Measurements from ENCODE around the gene PPP1R16B.
"Not testable (repeated sequence)": the region's sequence is repeated elsewhere in the genome, so short reads cannot be mapped to it uniquely, and the experiment has no call there.

PPP1R16B gene

DNA sequence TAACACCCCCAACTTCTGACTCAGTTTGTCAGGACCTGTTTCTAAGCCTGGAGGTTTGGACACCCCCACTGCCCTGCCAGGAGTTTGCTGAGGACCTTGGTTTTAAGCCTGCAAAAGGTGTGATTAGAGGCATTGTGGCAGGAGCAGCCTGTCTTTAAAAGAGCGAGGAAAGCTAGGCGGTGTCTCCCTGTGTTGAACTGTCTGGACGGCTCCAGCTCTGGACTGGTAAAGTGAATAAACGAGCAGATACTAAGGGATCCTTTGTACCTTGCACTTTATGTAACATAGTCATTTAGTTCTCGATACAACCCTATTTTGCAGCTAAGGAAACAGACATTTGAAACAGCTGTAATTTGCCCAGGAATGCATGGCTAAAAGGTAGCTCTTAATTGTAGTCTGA, 135.1 kb downstream of the PPP1R16B start:
- no peak for DNase-seq

DNA sequence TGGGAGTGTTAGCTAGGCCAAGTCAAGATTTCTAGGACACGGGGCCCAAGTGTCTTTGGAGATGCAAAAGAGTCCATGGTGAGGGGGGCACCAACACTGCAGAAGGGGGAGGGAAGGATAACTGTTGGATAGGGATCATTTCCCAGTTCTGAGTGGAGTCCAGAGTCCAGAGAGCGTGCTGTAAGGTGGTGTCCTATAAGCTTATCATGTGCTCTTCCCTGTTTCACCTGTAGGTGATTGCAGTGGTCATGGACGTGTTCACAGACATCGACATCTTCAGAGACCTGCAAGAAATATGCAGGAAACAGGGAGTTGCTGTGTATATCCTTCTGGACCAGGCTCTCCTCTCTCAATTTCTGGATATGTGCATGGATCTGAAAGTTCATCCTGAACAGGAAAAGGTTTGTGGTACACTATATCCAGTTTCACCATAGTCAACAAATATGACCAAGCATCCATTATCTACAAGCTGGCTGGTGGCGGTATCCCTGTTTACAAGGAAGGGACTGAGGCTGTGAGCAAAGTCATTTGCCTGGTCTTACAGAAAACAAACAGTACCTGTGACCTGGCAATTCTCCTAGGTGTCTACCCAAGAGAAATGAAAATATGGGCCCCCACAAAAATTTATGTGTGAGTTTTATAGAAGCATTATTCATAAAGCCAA, 136.4 kb downstream of the PPP1R16B start:
- no peak for DNase-seq

DNA sequence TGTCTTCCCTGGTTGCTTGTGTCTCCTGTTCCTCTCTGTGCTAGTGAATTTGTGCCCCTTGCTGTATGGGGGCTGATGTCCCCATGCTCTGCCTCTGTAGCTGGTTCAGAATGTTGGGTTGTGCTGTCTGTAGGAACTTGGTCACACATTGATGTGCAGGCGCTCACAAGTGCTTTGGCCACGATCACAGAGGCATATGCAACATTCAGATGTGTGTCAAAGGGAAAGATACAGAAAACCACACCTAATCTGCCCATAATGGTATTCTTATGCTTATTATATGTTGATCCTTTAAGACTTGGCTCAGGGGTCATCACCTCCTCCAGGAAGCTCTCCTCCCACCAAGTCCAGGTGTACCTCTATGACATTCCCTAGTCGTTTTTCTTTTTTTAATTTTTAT, 139.5 kb downstream of the PPP1R16B start:
- DNase-seq = no peak

DNA sequence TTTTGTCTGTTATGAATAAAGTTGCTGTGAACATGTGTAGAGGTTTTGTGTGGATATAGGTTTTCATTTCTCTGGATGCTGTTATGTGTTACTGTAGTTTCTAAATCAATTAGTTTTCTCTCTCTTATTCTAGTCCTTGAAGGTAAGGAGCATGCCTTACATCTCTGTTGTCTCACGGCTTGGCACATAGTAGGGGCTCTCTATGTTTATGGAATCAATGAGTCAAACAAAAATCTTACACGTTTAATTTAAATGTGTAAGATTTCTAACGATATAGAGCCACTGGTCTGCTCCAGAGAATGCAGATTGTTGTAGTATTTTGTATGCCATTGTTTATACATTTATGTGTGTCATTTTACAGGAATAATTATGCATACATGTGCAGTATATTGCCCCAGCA, 141.3 kb downstream of the PPP1R16B start:
- no peak for DNase-seq

DNA sequence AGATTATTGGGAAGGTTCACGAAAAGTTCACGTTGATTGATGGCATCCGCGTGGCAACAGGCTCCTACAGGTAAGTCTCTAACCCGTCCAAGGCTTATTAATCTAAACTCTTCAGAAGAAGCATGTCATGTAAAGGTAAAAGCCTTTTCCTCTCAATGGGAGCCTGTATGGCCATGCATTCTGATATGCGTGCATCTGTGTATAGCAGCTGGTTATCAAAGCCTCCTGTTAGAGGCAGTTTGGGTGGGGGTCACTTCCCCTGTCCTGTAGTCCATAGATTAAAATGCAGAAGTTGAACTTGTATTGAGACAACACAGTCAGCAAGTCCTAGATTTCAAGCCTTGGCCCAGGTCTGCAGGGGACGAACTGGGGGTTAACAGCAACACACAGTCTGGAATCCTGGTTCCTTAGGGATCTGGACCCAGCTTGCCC, 142.4 kb downstream of the PPP1R16B start:
- DNase-seq = no peak

DNA sequence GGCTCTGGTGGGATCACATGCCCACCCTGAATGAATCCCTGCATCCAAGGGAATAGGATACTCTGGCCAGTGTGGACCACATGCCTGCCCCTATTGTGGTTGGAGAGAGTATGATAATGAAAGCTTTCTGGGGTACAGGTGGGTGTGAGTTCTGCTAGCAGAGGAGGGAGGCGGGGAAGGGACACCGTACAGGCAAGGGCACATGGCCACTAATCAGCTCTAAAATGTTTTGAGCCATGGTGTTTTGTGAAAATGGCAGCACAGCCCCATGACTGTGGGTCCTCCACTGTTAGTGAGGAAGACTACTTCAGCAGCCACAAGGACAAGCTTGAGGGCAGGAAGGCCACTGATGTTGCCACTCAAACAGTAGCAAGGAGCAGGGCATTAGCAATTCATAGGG, 144.8 kb downstream of the PPP1R16B start:
- no peak for DNase-seq

DNA sequence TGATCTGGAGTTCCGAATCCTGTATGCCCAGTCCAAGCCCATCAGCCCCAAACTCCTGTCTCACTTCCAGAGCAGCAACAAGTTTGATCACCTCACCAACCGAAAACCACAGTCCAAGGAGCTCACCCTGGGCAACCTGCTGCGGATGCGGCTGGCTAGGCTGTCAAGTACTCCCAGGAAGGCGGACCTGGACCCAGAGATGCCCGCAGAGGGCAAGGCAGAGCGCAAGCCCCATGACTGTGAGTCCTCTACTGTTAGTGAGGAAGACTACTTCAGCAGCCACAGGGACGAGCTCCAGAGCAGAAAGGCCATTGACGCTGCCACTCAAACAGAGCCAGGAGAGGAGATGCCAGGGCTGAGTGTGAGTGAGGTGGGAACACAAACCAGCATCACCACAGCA, 146.1 kb downstream of the PPP1R16B start:
- no peak for DNase-seq

DNA sequence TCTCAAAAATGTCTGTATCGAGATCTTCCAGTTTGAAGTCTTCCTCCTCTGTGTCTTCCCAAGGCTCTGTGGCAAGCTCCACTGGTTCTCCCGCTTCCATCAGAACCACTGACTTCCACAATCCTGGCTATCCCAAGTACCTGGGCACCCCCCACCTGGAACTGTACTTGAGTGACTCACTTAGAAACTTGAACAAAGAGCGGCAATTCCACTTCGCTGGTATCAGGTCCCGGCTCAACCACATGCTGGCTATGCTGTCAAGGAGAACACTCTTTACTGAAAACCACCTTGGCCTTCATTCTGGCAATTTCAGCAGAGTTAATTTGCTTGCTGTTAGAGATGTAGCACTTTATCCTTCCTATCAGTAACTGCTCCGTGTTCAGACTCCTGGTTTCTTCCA, 146.7 kb downstream of the PPP1R16B start:
- DNase-seq = no peak

DNA sequence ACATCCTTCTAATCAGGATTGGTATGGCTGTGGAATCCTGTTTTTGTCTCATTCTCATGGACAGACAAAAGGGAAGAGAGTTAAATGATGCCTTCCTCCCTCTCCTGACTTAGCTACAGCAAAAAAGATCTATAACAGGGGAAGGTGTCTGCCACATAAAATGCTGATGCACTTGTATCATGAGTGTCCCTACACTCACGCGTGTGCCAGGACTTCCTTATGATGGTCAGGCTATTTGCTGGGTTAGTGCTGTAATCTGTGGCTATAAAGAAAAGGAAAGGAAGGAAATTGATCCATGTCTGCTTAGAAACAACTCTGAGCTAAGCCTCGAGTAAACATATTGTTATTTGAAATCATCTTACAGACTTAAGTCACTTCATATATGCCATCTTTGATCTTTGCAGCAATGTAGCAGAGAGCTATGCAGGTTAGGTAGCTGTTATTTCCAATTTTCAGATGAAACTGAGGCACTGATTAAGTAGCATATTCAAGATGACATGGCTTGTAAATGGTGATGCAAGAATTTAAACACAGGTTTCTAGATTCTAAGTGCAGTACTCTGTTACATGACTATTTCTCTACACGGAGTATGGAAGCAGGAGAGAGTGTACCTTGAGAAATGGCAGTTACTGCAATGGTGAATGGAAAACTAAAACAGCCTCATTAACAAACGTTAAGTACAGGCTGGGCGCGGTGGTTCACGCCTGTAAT, 148.3 kb downstream of the PPP1R16B start:
- DNase-seq = no peak

DNA sequence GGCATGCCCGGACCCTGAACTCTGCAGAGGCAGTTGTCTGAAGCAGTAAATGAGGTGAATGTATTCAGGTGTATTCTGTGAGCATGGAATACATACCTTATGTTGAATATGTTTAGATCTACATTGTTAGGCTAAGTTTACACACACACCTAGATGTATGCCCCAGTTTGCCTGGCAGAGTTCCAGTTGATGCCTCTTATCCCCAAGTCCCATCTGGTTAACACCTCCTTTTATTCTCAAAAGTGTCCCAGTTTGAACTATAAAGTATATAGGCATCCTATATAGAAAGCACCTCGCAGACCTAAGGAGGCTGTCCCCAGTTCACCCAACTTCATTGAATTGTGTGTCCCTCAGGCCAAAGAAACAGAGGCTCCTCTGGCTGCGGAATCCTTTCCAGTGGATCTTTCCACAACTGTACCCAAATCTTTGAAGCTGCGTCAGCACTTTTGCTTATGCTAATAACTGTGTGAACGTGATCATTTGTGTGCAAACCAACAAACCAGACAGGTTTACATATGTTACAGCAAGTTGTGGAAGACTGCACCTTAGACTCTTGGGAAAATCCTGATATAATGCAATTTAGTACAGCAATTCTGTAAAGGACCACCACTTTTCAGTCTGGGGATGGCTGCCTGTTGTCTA, 151.9 kb downstream of the PPP1R16B start:
- DNase-seq = no peak

DNA sequence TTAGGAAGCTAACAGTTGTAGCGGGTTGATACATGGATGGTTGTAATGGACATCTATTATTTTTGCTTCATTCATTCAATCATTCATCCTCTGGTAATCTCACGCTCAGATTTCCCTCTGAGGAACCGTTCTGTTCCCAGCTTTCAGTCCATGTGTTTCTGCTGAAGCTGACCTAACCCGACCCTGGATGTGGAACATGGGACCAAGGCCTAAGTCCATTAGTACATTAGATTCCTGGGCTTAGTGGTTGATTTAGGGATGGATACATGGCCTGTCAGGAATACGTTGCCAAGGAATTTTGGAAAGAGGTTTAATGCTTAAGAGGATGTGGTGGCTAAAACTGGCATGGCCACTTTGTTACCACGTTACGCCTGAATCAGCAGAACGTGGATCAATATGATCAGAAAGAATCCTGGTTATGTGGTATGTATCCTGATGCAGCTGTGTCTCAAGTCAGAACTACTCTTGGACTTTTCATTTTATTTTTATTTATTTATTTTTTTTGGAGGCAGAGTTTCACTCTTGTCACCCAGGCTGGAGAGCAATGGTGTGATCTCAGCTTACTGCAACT, 152.5 kb downstream of the PPP1R16B start:
- no peak for DNase-seq

DNA sequence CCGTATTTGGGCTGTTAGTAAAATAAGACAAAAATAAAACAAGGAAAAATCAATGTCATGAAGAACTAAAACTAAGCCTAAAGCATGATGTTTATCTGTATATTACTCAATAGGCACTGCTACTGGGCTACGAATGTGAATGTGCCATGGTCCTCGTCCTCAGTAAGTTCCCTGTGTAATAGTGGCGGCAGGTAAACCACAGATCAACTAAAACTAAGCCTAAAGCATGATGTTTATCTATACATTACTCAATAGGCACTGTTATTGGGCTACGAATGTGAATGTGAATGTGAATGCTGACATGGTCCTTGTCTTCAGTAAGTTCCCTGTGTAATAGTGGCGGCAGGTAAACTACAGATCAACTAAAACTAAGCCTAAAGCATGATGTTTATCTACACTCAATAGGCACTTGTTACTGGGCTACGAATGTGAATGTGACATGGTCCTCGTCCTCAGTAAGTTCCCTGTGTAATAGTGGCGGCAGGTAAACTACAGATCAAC, 154.7 kb downstream of the PPP1R16B start:
- DNase-seq = not testable (repeated sequence)

DNA sequence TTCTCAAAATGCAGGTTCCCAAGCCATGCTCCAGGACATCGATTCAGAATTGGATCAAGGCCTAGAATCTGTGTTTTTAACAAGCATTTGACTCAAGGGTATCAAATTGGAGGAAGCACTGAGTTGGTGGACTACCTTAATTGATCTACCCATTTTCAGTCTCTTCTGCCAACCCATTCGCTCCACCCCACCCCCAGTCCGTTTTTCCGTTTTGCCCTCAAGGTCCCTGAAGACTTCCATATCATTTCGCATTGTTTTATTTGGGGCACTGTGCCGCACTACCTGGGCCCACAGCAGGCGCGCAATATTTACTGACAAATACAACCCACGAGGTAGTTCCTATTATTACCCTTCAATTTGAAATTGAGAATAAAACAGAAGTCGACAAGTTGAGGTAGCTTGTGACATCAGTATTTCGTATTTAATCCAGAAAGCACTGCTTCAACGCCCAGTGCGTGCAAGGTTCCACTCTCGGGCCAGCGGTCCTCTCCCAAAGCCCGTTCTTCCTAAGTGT, 156.1 kb downstream of the PPP1R16B start:
- no peak for DNase-seq

DNA sequence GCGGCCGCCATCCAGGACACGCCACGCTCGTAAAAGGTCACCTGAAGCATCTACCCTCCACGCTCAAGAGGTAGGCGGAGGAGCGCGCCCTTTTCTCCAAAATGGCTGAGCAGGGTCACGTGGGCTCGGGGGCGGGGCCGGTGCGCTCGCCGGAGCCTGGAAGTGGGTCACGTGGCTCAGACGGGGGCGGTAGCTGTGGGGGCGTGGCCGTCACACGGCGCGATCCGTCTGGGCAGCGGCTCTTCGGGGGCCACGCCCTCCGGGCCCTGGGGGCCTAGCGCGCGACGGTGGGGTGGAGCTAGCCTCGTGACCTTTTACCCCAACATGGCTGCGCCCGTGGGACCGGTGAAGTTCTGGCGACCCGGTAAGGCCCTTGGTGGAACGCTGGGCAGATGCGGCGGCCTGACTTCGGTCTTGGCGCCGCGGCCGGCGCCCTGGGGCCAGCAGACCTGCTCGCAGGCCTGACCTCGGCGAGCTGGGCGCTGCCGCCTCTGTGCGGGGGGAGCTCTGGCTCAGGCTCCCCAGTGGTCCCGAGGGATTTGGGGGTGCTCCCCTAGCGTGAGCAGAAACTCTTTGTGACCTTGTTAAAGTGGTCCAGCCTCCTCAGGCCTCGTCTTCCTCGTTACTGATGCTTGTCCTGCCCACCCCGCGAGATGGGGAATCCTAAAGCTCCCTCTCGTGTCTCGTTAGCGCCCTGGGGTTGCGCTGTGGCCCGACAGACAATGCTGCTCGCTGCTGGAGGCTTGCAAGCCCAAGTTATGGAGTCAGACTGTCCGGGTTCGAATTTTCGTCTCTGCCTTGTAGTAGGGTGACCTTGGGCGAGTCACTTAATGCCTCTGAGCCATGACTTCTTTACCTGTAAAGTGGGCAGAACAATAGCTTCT, 156.8 kb downstream of the PPP1R16B start, which contains the start of gene DHX35:
DHX35 (plus strand) TSS at position 301 of the 884 bp plus-strand sequence; CDS start at position 325, 24 bp downstream.
- DNase-seq = peak; percentile 98 to 99

DNA sequence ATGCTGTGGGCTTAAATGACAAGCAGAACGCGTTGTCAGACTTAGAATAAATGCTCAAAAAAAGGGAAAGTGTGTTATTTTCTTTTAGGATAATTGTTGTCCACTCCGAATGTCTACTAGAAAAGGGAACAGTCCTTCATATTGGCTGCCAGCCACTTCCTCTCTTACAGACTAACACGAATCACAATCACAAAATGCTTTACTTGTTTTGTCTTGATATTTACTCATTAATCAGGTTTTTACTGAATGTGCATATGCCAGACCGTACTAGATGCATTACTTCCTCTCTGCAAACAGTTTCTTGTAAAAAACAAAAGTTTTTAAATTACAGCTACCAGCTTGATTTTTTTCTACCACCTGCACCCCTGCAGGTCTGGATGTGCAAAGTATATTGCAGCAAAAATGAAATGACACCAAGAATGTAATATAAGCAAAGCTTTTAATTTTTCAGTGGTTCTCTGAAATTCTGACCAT, 157.5 kb downstream of the PPP1R16B start:
- DNase-seq = no peak

DNA sequence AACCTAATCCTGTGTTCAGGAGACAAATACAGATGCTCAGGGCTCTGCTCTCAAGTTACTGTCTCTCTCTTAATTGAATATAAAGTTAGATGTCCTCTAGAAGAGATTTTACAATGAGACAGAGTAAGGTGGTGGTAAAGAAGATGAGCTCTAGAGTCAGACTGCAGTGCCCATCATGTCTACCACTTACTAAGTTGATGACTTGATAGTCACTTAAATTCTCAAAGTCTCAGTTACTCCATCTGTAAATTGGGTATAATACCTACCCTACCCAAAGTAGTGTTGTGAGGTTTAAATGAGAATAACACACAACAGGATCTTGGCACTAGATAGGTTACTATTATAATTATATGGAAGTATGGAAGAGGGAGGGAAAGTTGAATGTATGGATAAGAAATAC, 158.2 kb downstream of the PPP1R16B start:
- no peak for DNase-seq

DNA sequence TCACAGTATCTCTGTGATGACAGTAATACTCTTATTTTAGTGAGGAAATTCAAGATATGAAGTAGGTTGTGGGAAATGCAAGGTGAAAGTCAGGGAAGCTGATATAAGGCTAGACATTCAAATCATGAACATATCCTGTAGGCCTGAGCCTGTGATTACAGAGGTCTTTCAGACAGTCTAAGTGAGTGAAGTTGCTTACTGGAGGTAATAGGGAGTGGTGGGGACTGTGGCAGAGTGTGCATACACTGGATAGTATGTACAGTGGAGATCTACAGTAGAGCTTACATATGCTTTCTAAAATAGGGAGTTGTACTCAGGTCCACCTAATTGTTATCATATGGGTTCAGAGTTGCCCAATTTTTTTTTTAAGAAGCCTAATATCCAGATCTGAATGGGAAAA, 159.8 kb downstream of the PPP1R16B start:
- no peak for DNase-seq

DNA sequence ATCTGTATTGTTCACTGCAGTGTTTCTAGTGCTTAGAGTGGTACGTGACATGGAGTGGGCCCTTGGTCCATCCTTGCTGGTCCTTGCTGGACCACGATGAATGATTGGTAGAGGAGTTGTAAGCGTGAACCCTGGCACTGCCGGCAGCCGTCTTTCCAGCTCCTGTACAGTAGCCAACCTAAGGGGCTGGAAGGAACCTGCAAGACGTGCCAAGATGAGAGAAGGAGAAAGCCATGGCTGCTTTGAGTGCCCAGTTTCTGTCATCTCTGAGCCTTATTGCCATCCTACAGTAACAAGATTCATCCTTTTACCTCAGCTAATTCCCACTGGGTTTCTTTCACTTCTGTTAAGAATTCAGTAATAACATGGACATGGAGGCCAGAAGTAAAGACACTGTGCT, 162.6 kb downstream of the PPP1R16B start:
- no peak for DNase-seq

DNA sequence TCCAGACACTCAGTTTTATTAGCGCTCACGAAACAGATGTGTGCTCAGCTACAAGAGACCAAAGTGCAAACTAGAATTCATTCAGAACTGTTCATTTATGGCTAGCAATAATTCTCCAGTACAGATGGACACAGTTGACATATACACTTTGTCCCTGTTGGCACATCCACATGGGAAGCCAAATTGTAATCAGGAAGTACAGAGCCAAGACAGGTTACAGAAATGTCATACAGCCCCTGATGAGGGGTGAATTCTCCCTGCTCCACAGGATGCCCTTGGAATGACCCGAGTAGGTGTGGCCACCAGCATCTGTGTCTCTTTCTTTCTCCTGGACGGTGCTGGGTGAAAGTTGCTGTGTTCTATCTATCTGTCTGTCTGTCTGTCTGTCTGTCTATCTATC, 164.2 kb downstream of the PPP1R16B start:
- DNase-seq = no peak

DNA sequence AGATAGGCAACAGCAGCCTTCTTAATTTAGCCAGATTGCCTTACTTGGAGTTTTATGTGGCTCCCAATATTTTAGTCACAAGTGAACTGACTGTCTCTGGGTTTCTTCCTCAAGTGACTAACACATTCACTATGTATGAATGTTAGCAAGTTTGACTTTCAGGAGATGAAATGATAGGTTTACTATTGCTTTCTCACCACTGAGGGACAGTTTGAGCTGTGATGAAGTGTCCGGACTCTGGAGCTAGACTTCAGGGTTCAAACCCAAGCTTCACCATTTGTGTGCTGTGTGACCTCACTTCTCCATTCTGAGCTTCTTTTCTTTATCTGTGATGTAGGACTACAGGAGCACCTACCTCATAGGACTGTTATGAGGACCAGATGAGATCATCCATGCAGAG, 164.8 kb downstream of the PPP1R16B start:
- DNase-seq = no peak

Measured in activated T-cell treated with anti-CD3 and anti-CD28 coated beads, Interleukin-2, amount 50 U/mL, for 48 hours (primary cell).